ENCODE results near the gene CNN2. TPM values are rescaled to one million over a fixed set of nuclear protein-coding genes. Genes with fewer than 3 reads are reported as not detected.
A peak's percentile ranks its signal among the peaks of the same experiment; 100 is the strongest.

Gene CNN2
- 10 to 100 TPM; 30.7 to 42.5 TPM for total RNA-seq

GRCh38 chr19:1025960-1026782 is at the start of gene CNN2:
TSS of gene CNN2 (plus strand) at chr19:1026608. CDS start at chr19:1026662, 54 bp downstream.
- H3K4me3 ChIP-seq, result peak within 1 kb of the TSS; percentile 49 to 78
- H3K9me3 ChIP-seq, result no peaks in the 10 kb centered on the region
- H3K27ac ChIP-seq, result peak within 1 kb of the TSS; percentile 83 to 94 (median 90)
- H3K36me3 ChIP-seq (replicated peaks in 1 of 2; ENCODE audit: insufficient read depth in 1 of 2, low read depth in 2 of 2), result no peaks in the 10 kb centered on the region
- no peaks in the 10 kb centered on the region for H3K27me3 ChIP-seq
- TF ChIP-seq CTCF (IDR thresholded peaks at IDR 0.05) (no peak), POLR2A (IDR thresholded peaks at IDR 0.05) (peak; percentile 70 to 91 (median 74))
- 5 to 63% methylated on average over 5 to 56 of the region's 63 CpGs for WGBS, 2 donors
- ATAC-seq, result peak; percentile 68
- peak; percentile 81 to 90 (median 84) for DNase-seq
- intact Hi-C loops (cut with DNase I), result no loop called here
- H3K4me1 ChIP-seq, result peaks cover 44% of the 10 kb centered on the region

- ATAC-seq (no peak), DNase-seq (peak in 1 of 4 donors; percentile 12)
- Histone ChIP-seq H3K36me3 (replicated peaks in 1 of 2; ENCODE audit: insufficient read depth in 1 of 2, low read depth in 2 of 2) (no peaks in the 10 kb centered on the region), H3K9me3 (no peaks in the 10 kb centered on the region), H3K4me3 (no peak overlapping the region), H3K27ac (no peak overlapping the region), H3K4me1 (peaks cover 11% of the 10 kb centered on the region), H3K27me3 (no peaks in the 10 kb centered on the region)
- WGBS, 2 donors, result 49 to 84% methylated on average over 11 to 23 of the region's 24 CpGs
- intact Hi-C loops (cut with DNase I), result loop anchor here (2.0 kb wide), 1 partner anchor 54 kb away; no protein-coding TSS in a partner anchor
- TF ChIP-seq CTCF (IDR thresholded peaks at IDR 0.05) (no peak), POLR2A (IDR thresholded peaks at IDR 0.05) (no peak)
These were observed 49.3 kb upstream of the CNN2 start for GRCh38 chr19:977058-977464.

- Histone ChIP-seq H3K4me3 (no peak overlapping the region), H3K36me3 (replicated peaks in 1 of 2; ENCODE audit: insufficient read depth in 1 of 2, low read depth in 2 of 2) (no peaks in the 10 kb centered on the region), H3K27ac (no peak overlapping the region), H3K9me3 (no peaks in the 10 kb centered on the region), H3K27me3 (no peaks in the 10 kb centered on the region), H3K4me1 (peaks cover 26% of the 10 kb centered on the region)
- no peak for DNase-seq
- intact Hi-C loops (cut with DNase I), result no loop called here
- 63 to 71% methylated on average over 1 to 18 of the region's 19 CpGs for WGBS, 2 donors
- no peak for ATAC-seq
- no peak for TF ChIP-seq POLR2A (IDR thresholded peaks at IDR 0.05)
- no peak for TF ChIP-seq CTCF (IDR thresholded peaks at IDR 0.05)
These were observed 47.1 kb upstream of the CNN2 start for GRCh38 chr19:979318-979741.

- ATAC-seq (no peak), DNase-seq (peak in 2 of 4 donors; percentile 37 to 46)
- intact Hi-C loops (cut with DNase I), result loop anchor here (10.0 kb wide), 1 partner anchor 216 kb away; no protein-coding TSS in a partner anchor
- no peaks in the 10 kb centered on the region for H3K9me3 ChIP-seq
- no peak for TF ChIP-seq POLR2A (IDR thresholded peaks at IDR 0.05)
- TF ChIP-seq CTCF (IDR thresholded peaks at IDR 0.05), result no peak
- H3K4me3 ChIP-seq, result no peak overlapping the region
- H3K4me1 ChIP-seq, result peaks cover 35% of the 10 kb centered on the region
- no peaks in the 10 kb centered on the region for H3K36me3 ChIP-seq (replicated peaks in 1 of 2; ENCODE audit: insufficient read depth in 1 of 2, low read depth in 2 of 2)
- peak overlapping the region in 2 of 4 donors; percentile 0 to 38 for H3K27ac ChIP-seq
- 38 to 43% methylated on average over 10 to 32 of the region's 32 CpGs for WGBS, 2 donors
- no peaks in the 10 kb centered on the region for H3K27me3 ChIP-seq
These were observed 46.0 kb upstream of the CNN2 start for GRCh38 chr19:980133-980998.

Data from body of pancreas (tissue), 4 donors.